OCI-LY7 (cell line): ENCODE data around the gene FSIP1.

ENCODE experiments used
- CTCF ChIP-seq: fragments of 200-600 bp; sonication (generic); conservative IDR thresholded peaks from 2 replicates; pipeline ENCODE4 v1.5.1; 2014; ENCODE audit warnings: mild to moderate bottlenecking, antibody characterized with exemption, low read length, moderate library complexity, mixed read lengths
- EZH2phosphoT487 ChIP-seq: fragments of 200-600 bp; sonication (generic); IDR thresholded peaks from 2 replicates; pipeline ENCODE4 v1.6.1; 2018; ENCODE audit warnings: low read depth, borderline replicate concordance, mild to moderate bottlenecking, mixed run types, antibody characterized with exemption, low read length, moderate library complexity, mixed read lengths

- TF ChIP-seq CTCF (no peak), EZH2phosphoT487 (no peak)
Observed at GRCh38 chr15:39613271-39613670, 169.4 kb downstream of the FSIP1 start.
